CD4-positive, alpha-beta T cell (primary cell): Measurements from ENCODE around the gene EMC7. TPM values are rescaled to one million over a fixed set of nuclear protein-coding genes. Genes with fewer than 3 reads are reported as not detected.

ENCODE experiments used
- ATAC-seq: fragments of 200-7000 bp; cut with Tn5 transposase; one replicate; pipeline ENCODE4 v1.10.0; 2022; ENCODE audit warnings: mild to moderate bottlenecking; ENCODE audit not compliant: poor library complexity
- CTCF ChIA-PET: fragments of 350-600 bp; sonication (Branson Sonifier 250); formaldehyde crosslinking; loops from one replicate; lab custom pipeline; 2021; ENCODE audit warnings: antibody characterized with exemption, inconsistent platforms; lab: Charles Lee
- POLR2A ChIA-PET: fragments of 350-600 bp; sonication (Branson Sonifier 250); formaldehyde crosslinking; loops from one replicate; lab custom pipeline; 2021; ENCODE audit warnings: antibody characterized with exemption, inconsistent platforms; lab: Charles Lee
- DNase-seq, 14 experiments: peaks; one replicate each; pipeline ENCODE4 v3.0.0-alpha.2; 2013 to 2020; ENCODE audit warnings: mixed read lengths in 2 of 14
- H3K27ac ChIP-seq, 2 donors: one replicate each; pipeline versions ENCODE4 v1.5.1 to v1.7.0; 2013; ENCODE audit warnings: low read length in 2 of 2, low read depth in 1 of 2, mild to moderate bottlenecking in 1 of 2
- H3K27me3 ChIP-seq, 2 experiments: 1 replicate in 1 of 2; 2 replicates in 1 of 2; pipeline versions ENCODE4 v1.6.1 to v1.7.0; 2013; ENCODE audit warnings: low read length in 2 of 2, control low read depth in 1 of 2, mild to moderate bottlenecking in 1 of 2, moderate library complexity in 1 of 2; ENCODE audit not compliant: insufficient read depth in 2 of 2, control insufficient read depth in 1 of 2
- H3K36me3 ChIP-seq: one replicate; pipeline ENCODE4 v1.6.1; 2013; ENCODE audit warnings: low read length, control low read depth; ENCODE audit not compliant: insufficient read depth
- H3K4me1 ChIP-seq: one replicate; pipeline ENCODE4 v1.6.1; 2013; ENCODE audit warnings: low read length, control low read depth; ENCODE audit not compliant: insufficient read depth
- H3K4me3 ChIP-seq: one replicate; pipeline ENCODE4 v1.5.1; 2013; ENCODE audit warnings: mild to moderate bottlenecking, low read length, moderate library complexity
- H3K9me3 ChIP-seq, 2 experiments: 1 replicate in 1 of 2; 2 replicates in 1 of 2; pipeline versions ENCODE4 v1.6.1 to v1.7.0; 2013; ENCODE audit warnings: low read length in 2 of 2, mild to moderate bottlenecking in 2 of 2, control low read depth in 1 of 2, moderate library complexity in 1 of 2; ENCODE audit not compliant: control insufficient read depth in 1 of 2, insufficient read depth in 1 of 2
- H3K27ac Mint-ChIP-seq: one replicate; pipeline ENCODE4 v1.8.0; 2020; ENCODE audit warnings: mixed read lengths
- H3K27me3 Mint-ChIP-seq: one replicate; pipeline ENCODE4 v1.8.0; 2021; ENCODE audit warnings: mixed read lengths
- H3K36me3 Mint-ChIP-seq: one replicate; pipeline ENCODE4 v1.8.0; 2021; ENCODE audit warnings: low read depth, mixed read lengths
- H3K4me1 Mint-ChIP-seq: one replicate; pipeline ENCODE4 v1.8.0; 2021; ENCODE audit warnings: low read depth, mixed read lengths
- H3K4me3 Mint-ChIP-seq: one replicate; pipeline ENCODE4 v1.8.0; 2020; ENCODE audit warnings: mild to moderate bottlenecking, mixed read lengths
- H3K9me3 Mint-ChIP-seq: one replicate; pipeline ENCODE4 v1.8.0; 2020; ENCODE audit warnings: mixed read lengths
- intact Hi-C, 2 experiments: fragments of 100-400 bp; cut with DNase I in 1 of 2; cut with micrococcal nuclease in 1 of 2; formaldehyde crosslinking; loops; one replicate each; pipeline versions ENCODE4 v1.15.1 to v1.9.0; 2023 to 2025; cut with DNase I, micrococcal nuclease
- total RNA-seq, 174 experiments: library from RNA in 2 of 174; stranded (reverse) in 2 of 174; gene quantifications; one replicate each; pipeline ENCODE4 v1.2.3 and lab custom pipeline; 2021 to 2026
- TF ChIP-seq, protein P1 (sequence below): fragments of 200-600 bp; IDR thresholded peaks from one replicate; pipeline ENCODE4 v1.8.0; 2022; ENCODE audit warnings: antibody characterized with exemption, mild to moderate bottlenecking

Gene EMC7
- total RNA-seq, 2 experiments from 2014 or later: 54.0 to 54.6 TPM

DNA sequence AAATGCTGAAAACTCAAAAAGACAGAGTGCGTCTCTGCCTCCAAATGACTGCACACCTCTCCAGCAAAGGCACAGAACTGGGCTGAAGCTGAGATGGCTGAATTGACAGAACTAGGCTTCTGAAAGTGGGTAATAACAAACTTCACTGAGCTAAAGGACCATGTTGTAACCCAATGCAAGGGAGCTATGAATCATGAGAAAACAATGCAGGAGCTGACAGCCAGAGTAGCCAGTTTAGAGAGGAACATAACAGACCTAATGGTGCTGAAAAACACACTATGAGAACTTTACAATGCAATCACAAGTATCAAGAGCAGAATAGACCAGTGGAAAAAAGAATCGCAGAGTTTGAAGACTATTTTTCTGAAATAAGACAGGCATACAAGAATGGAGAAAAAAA lies 52.5 kb downstream of the EMC7 start:
- Mint-ChIP-seq H3K27ac (no peak overlapping the region), H3K27me3 (no peaks in the 10 kb centered on the region), H3K4me3 (no peak overlapping the region), H3K36me3 (peaks cover 29% of the 10 kb centered on the region), H3K9me3 (peaks cover 15% of the 10 kb centered on the region), H3K4me1 (no peaks in the 10 kb centered on the region)
- Histone ChIP-seq H3K36me3 (no peaks in the 10 kb centered on the region), H3K27ac (no peak overlapping the region), H3K4me1 (no peaks in the 10 kb centered on the region), H3K27me3 (no peaks in the 10 kb centered on the region), H3K9me3 (peaks cover 5 to 8% of the 10 kb centered on the region in 2 experiments), H3K4me3 (no peak overlapping the region)
- no peak for ATAC-seq
- TF ChIP-seq, protein P1, sequence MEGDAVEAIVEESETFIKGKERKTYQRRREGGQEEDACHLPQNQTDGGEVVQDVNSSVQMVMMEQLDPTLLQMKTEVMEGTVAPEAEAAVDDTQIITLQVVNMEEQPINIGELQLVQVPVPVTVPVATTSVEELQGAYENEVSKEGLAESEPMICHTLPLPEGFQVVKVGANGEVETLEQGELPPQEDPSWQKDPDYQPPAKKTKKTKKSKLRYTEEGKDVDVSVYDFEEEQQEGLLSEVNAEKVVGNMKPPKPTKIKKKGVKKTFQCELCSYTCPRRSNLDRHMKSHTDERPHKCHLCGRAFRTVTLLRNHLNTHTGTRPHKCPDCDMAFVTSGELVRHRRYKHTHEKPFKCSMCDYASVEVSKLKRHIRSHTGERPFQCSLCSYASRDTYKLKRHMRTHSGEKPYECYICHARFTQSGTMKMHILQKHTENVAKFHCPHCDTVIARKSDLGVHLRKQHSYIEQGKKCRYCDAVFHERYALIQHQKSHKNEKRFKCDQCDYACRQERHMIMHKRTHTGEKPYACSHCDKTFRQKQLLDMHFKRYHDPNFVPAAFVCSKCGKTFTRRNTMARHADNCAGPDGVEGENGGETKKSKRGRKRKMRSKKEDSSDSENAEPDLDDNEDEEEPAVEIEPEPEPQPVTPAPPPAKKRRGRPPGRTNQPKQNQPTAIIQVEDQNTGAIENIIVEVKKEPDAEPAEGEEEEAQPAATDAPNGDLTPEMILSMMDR: no peak
- DNase-seq: no peak
- CTCF ChIA-PET: no interaction called here
- POLR2A ChIA-PET: interaction anchor here (1.1 kb wide), 1 partner anchor 10 kb away, joined by 3 read pairs; the partner anchor contains the start of gene AVEN
- intact Hi-C loops: no loop called here

DNA sequence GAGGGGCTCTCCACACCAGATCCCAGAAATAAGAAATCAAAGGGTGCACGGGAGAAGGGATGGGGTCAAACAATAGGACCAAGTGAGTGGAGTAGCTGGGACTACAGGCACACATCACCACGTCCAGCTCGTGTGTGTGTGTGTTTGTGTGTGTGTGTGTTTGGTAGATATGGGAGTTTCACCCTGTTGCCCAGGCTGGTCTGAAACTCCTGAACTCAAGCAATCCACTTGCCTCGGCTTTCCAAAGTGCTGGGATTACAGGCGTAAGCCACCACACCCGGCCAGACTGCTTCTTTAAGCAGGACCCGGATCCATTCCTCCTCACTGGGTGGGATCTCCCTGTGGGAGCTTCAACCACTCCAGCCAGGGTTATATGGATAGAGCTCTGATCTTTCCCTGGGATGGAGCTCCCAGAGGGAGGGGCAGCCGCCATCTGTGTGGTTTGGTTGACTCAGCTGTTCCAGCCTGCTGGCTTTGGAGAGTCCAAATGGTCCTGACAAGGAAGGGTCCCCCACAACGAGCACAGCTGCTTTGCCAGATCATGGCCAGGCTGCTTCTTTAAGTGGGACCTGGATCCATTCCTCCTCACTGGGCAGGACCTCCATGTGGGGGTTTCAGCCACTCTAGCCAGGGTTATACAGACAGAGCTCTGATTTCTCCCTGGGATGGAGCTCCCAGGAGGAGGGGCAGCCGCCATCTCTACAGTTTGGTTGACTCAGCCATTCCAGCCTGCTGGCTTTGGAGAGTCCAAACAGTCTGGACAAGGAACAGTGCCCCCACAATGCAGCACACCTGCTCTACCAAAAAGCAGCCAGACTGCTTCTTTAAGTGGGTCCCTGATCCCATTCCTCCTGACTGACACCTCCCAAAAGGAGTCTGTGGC lies 53.5 kb downstream of the EMC7 start:
- H3K27ac Mint-ChIP-seq: no peak overlapping the region
- no peak overlapping the region for H3K4me3 Mint-ChIP-seq
- H3K27me3 ChIP-seq: no peaks in the 10 kb centered on the region
- H3K9me3 Mint-ChIP-seq: peaks cover 15% of the 10 kb centered on the region
- intact Hi-C loops: no loop called here
- no peak for DNase-seq
- no peak overlapping the region for H3K27ac ChIP-seq
- peaks cover 29% of the 10 kb centered on the region for H3K36me3 Mint-ChIP-seq
- no peaks in the 10 kb centered on the region for H3K27me3 Mint-ChIP-seq
- H3K4me1 Mint-ChIP-seq: no peaks in the 10 kb centered on the region
- TF ChIP-seq, protein P1: no peak
- no peaks in the 10 kb centered on the region for H3K36me3 ChIP-seq
- no peak overlapping the region for H3K4me3 ChIP-seq
- peaks cover 5 to 8% of the 10 kb centered on the region in 2 experiments for H3K9me3 ChIP-seq
- ATAC-seq: no peak
- CTCF ChIA-PET: no interaction called here
- POLR2A ChIA-PET: no interaction called here
- H3K4me1 ChIP-seq: no peaks in the 10 kb centered on the region

DNA sequence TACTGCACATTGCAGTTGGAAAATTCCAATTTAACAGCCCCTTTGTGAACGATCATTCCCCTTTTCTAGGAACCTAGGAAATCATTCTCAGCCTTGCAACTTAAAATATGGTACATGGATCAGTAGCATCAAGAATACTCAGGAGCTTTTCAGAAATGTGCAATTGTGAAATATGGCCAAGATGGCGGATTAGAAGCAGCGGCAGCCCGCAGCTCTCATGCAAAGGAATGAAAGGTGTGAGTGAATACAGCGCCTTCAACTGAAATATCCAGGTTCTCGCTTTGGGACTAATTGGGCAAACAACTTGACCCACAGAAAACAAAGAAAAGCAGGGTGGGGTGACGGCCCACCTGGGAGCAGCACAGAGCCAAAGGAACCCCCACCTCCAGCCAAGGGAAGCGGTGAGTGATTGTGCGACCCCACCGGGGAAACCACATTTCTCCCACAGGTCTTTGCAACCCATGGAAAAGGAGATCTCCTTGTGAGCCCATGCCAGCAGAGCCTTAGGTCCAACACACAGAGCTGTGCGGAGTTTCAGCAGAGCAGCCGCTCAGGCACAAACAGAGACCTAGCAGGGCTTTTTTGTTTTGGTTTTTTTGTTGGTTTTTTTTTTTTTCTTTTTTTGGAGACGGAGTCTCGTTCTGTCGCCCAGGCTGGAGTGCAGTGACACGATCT lies 55.1 kb downstream of the EMC7 start:
- Mint-ChIP-seq H3K9me3 (peaks cover 14% of the 10 kb centered on the region), H3K27ac (no peak overlapping the region)
- intact Hi-C loops: no loop called here

More for the DNA sequence above, 55.1 kb downstream of the EMC7 start:
- no peaks in the 10 kb centered on the region for H3K27me3 Mint-ChIP-seq
- H3K9me3 ChIP-seq: peaks cover 5 to 8% of the 10 kb centered on the region in 2 experiments
- no peak overlapping the region for H3K4me3 ChIP-seq
- no peak for DNase-seq
- no peaks in the 10 kb centered on the region for H3K4me1 ChIP-seq
- ATAC-seq: no peak
- POLR2A ChIA-PET: no interaction called here
- no peaks in the 10 kb centered on the region for H3K36me3 ChIP-seq
- no peak overlapping the region for H3K27ac ChIP-seq
- no peaks in the 10 kb centered on the region for H3K27me3 ChIP-seq
- TF ChIP-seq, protein P1: no peak
- H3K4me1 Mint-ChIP-seq: no peaks in the 10 kb centered on the region
- CTCF ChIA-PET: no interaction called here
- H3K4me3 Mint-ChIP-seq: no peak overlapping the region
- peaks cover 22% of the 10 kb centered on the region for H3K36me3 Mint-ChIP-seq
